B cell (primary cell): ENCODE data around the gene PTGIR. TPM values are rescaled to one million over a fixed set of nuclear protein-coding genes. Genes with fewer than 3 reads are reported as not detected.

Source experiments
- ATAC-seq: fragments of 200-7000 bp; cut with Tn5 transposase; one replicate; pipeline ENCODE4 v1.10.0; 2021; ENCODE audit warnings: low read depth, mild to moderate bottlenecking, moderate number of reproducible peaks, moderate library complexity
- CTCF ChIA-PET: fragments of 350-600 bp; sonication (Branson Sonifier 250); formaldehyde crosslinking; loops from one replicate; lab custom pipeline; 2021; ENCODE audit warnings: antibody characterized with exemption, inconsistent platforms; lab: Charles Lee
- POLR2A ChIA-PET: fragments of 350-600 bp; sonication (Branson Sonifier 250); formaldehyde crosslinking; loops from one replicate; lab custom pipeline; 2021; ENCODE audit warnings: antibody characterized with exemption; lab: Charles Lee
- DNase-seq: peaks from one replicate; pipeline ENCODE4 v3.0.0; 2013
- H2AFZ ChIP-seq: 2 replicates; pipeline ENCODE4 v1.6.1; 2012; ENCODE audit warnings: mild to moderate bottlenecking, low read depth, low read length; ENCODE audit not compliant: insufficient read depth, poor library complexity, severe bottlenecking
- H3K27ac ChIP-seq, 2 donors: 1 replicate in 1 of 2; 2 replicates in 1 of 2; pipeline ENCODE4 v1.5.1; 2012 to 2013; ENCODE audit warnings: low read length in 2 of 2, mild to moderate bottlenecking in 2 of 2, moderate library complexity in 1 of 2
- H3K27me3 ChIP-seq, 4 experiments: fragments of 200-600 bp in 1 of 4; sonication (generic) in 1 of 4; replicated peaks in 1 of 4; 1 replicate in 2 of 4; 2 replicates in 2 of 4; pipeline versions ENCODE4 v1.6.1 to v1.7.0; 2013 to 2016; ENCODE audit warnings: low read length in 3 of 4, mild to moderate bottlenecking in 2 of 4, mixed read lengths in 1 of 4, moderate library complexity in 1 of 4; ENCODE audit not compliant: insufficient read depth in 4 of 4, control insufficient read depth in 3 of 4; ENCODE audit errors: control extremely low read depth in 1 of 4
- H3K36me3 ChIP-seq, 2 experiments: replicated peaks in 1 of 2; 1 replicate in 1 of 2; 2 replicates in 1 of 2; pipeline versions ENCODE4 v1.6.1 to v1.7.1; 2013; ENCODE audit warnings: low read length in 1 of 2; ENCODE audit not compliant: insufficient read depth in 2 of 2, control insufficient read depth in 1 of 2; ENCODE audit errors: control extremely low read depth in 1 of 2, extremely low read depth in 1 of 2
- H3K4me1 ChIP-seq, 2 donors: fragments of 200-600 bp in 1 of 2; sonication (generic) in 1 of 2; 1 replicate in 1 of 2; 2 replicates in 1 of 2; pipeline versions ENCODE4 v1.5.1 to v1.6.1; 2013 to 2017; ENCODE audit warnings: low read length in 2 of 2; ENCODE audit not compliant: control insufficient read depth in 2 of 2, insufficient read depth in 2 of 2
- H3K4me2 ChIP-seq: replicated peaks from 2 replicates; pipeline ENCODE3; 2012; ENCODE audit warnings: mild to moderate bottlenecking, low read depth, low read length; ENCODE audit not compliant: poor library complexity, severe bottlenecking
- H3K4me3 ChIP-seq, 5 experiments: fragments of 200-600 bp in 1 of 5; sonication (generic) in 1 of 5; 1 replicate in 3 of 5; 2 replicates in 2 of 5; pipeline versions ENCODE4 v1.5.1 to v1.7.0; 2011 to 2016; ENCODE audit warnings: low read length in 4 of 5, mild to moderate bottlenecking in 4 of 5, low read depth in 2 of 5, control low read depth in 1 of 5, moderate library complexity in 1 of 5; ENCODE audit not compliant: insufficient read depth in 1 of 5; ENCODE audit errors: control extremely low read depth in 1 of 5, extremely low read depth in 1 of 5
- H3K79me2 ChIP-seq: fragments of 200-600 bp; sonication (generic); one replicate; pipeline ENCODE4 v1.6.0; 2016; ENCODE audit warnings: low read length; ENCODE audit not compliant: control insufficient read depth, insufficient read depth
- H3K9ac ChIP-seq: fragments of 200-600 bp; sonication (generic); 2 replicates; pipeline ENCODE4 v1.6.1; 2017; ENCODE audit warnings: mild to moderate bottlenecking, low read length, moderate library complexity
- H3K9me3 ChIP-seq, 3 donors: one replicate each; pipeline versions ENCODE4 v1.6.1 to v1.7.1; 2013; ENCODE audit warnings: low read length in 2 of 3; ENCODE audit not compliant: control insufficient read depth in 2 of 3, insufficient read depth in 1 of 3; ENCODE audit errors: control extremely low read depth in 1 of 3
- H4K20me1 ChIP-seq: 2 replicates; pipeline ENCODE4 v1.6.0; 2012; ENCODE audit warnings: mild to moderate bottlenecking, low read length; ENCODE audit not compliant: insufficient read depth, control insufficient read depth, poor library complexity, severe bottlenecking
- H3K27ac Mint-ChIP-seq: one replicate; pipeline ENCODE4 v1.8.0; 2021; ENCODE audit warnings: mixed read lengths
- H3K27me3 Mint-ChIP-seq: one replicate; pipeline ENCODE4 v1.8.0; 2021; ENCODE audit warnings: mixed read lengths
- H3K4me1 Mint-ChIP-seq: one replicate; pipeline ENCODE4 v1.8.0; 2021; ENCODE audit warnings: mixed read lengths
- H3K4me3 Mint-ChIP-seq: one replicate; pipeline ENCODE4 v1.8.0; 2021; ENCODE audit warnings: mixed read lengths
- H3K9me3 Mint-ChIP-seq: one replicate; pipeline ENCODE4 v1.8.0; 2022; ENCODE audit warnings: mixed read lengths; ENCODE audit not compliant: insufficient read depth
- CTCF ChIP-seq: fragments of 200-600 bp; IDR thresholded peaks from one replicate; pipeline ENCODE4 v1.8.0; 2022; ENCODE audit warnings: antibody characterized with exemption, mild to moderate bottlenecking
- EZH2 ChIP-seq: IDR thresholded peaks from 2 replicates; pipeline ENCODE4 v1.6.1; 2012; ENCODE audit warnings: borderline replicate concordance, low read depth, mild to moderate bottlenecking, moderate library complexity, low read length; ENCODE audit not compliant: insufficient read depth, poor library complexity, severe bottlenecking
- WGBS: methylation state at CpG from one replicate; pipeline ENCODE4 v1.1.5; 2013; ENCODE audit warnings: missing lambda C conversion rate; ENCODE audit not compliant: insufficient coverage; 5-methylcytosine and 5-hydroxymethylcytosine counted together
- intact Hi-C: fragments of 100-400 bp; cut with micrococcal nuclease; formaldehyde crosslinking; loops from one replicate; pipeline ENCODE4 v1.10.0; 2022
- polyA plus RNA-seq: library from polyadenylated mRNA; depleted of rRNA; stranded (reverse); fragments of >200 nt; gene quantifications from 2 replicates; pipeline ENCODE4 v1.2.3, GENCODE V29; 2012
- total RNA-seq, 2 donors: library from RNA; stranded (reverse); fragments of 120-200 nt in 1 of 2; gene quantifications; 1 replicate in 1 of 2; 2 replicates in 1 of 2; pipeline versions ENCODE4 v1.2.3 to v1.2.4, GENCODE V29; 2013 to 2022

The PTGIR gene
- total and polyA plus RNA-seq, 2 donors (not counting 1 experiment from before 2014, with no cell fraction given) = 1.9 to 2.1 TPM

GRCh38 chr19:46600384-46601317 is 24.2 kb downstream of the PTGIR start:
- Mint-ChIP-seq H3K9me3 (peaks cover 8% of the 10 kb centered on the region), H3K4me1 (peaks cover 31% of the 10 kb centered on the region), H3K27me3 (no peaks in the 10 kb centered on the region), H3K27ac (peak overlapping the region; percentile 100), H3K4me3 (peak overlapping the region; percentile 100)
- Histone ChIP-seq H3K4me1 (peaks cover 19 to 30% of the 10 kb centered on the region in 2 donors), H3K27ac (peak overlapping the region; percentile 98 to 100), H4K20me1 (peaks cover 42% of the 10 kb centered on the region), H3K9ac (peak overlapping the region; percentile 91), H3K36me3 (peaks cover 0 to 11% of the 10 kb centered on the region in 2 experiments), H3K9me3 (peaks cover 1 to 13% (median 12%) of the 10 kb centered on the region in 3 donors), H3K4me2 (peak overlapping the region; percentile 100), H3K27me3 (no peaks in the 10 kb centered on the region), H3K4me3 (peak overlapping the region; percentile 64 to 100 (median 99)), H2AFZ (peak overlapping the region; percentile 91), H3K79me2 (peaks cover 34% of the 10 kb centered on the region)
- TF ChIP-seq CTCF = no peak
- no peak for TF ChIP-seq EZH2
- DNase-seq (peak; percentile 100), ATAC-seq (peak; percentile 89)
- WGBS = 1% methylated on average over 93 of the region's 93 CpGs
- intact Hi-C loops = loop anchor here (1.0 to 5.0 kb wide), 9 partner anchors 14 to 1762 kb away; partner anchors contain the start of genes AP2S1, DACT3, FKRP and STRN4
- POLR2A ChIA-PET = interaction anchor here (0.9 to 2.6 kb wide), 11 partner anchors 10 to 531 kb away, joined by 3 to 20 read pairs (median 6); partner anchors contain the start of genes AP2S1, DACT3 and ZC3H4
- CTCF ChIA-PET = interaction anchor here (0.6 to 6.6 kb wide), 14 partner anchors 13 to 748 kb away, joined by 3 to 92 read pairs (median 4); partner anchors contain the start of genes AP2S1, DACT3, DHX34 and GNG8
